ENCODE data around the gene DNAJC19.
"Not testable (repeated sequence)": the region's sequence is repeated elsewhere in the genome, so short reads cannot be mapped to it uniquely, and the experiment has no call there.

DNAJC19 gene

GRCh38 chr3:180989291-180990163 is at the start of gene DNAJC19:
Gene DNAJC19 (minus strand): TSS chr3:180989736. CDS start chr3:180989602, 134 bp downstream.
- DNase-seq = peak; percentile 95

- DNase-seq = no peak
These were observed 41.4 kb upstream of the DNAJC19 start for GRCh38 chr3:181030948-181031347.

GRCh38 chr3:181025204-181025603 is 35.7 kb upstream of the DNAJC19 start:
- DNase-seq = no peak

GRCh38 chr3:181017690-181018089 is 28.2 kb upstream of the DNAJC19 start:
- DNase-seq = no peak

- no peak for DNase-seq
These were observed 19.7 kb upstream of the DNAJC19 start for GRCh38 chr3:181009225-181009624.

- DNase-seq = no peak
These were observed 19.3 kb upstream of the DNAJC19 start for GRCh38 chr3:181008796-181009195.

- DNase-seq = no peak
These were observed 17.7 kb upstream of the DNAJC19 start for GRCh38 chr3:181007262-181007661.

GRCh38 chr3:181006541-181006940 is 17.0 kb upstream of the DNAJC19 start:
- no peak for DNase-seq

GRCh38 chr3:181003469-181003868 is 13.9 kb upstream of the DNAJC19 start:
- not testable (repeated sequence) for DNase-seq

GRCh38 chr3:181002331-181002730 is 12.8 kb upstream of the DNAJC19 start:
- not testable (repeated sequence) for DNase-seq

GRCh38 chr3:180996415-180996932 is 6.9 kb upstream of the DNAJC19 start:
- no peak for DNase-seq

GRCh38 chr3:180990505-180990904 is 969 bp upstream of the DNAJC19 start:
- DNase-seq = no peak

- no peak for DNase-seq
These were observed 2.2 kb downstream of the DNAJC19 start for GRCh38 chr3:180987344-180987743.

- DNase-seq = not testable (repeated sequence)
These were observed 3.2 kb downstream of the DNAJC19 start for GRCh38 chr3:180986366-180986765.

GRCh38 chr3:180983136-180983535 is 6.4 kb downstream of the DNAJC19 start:
- DNase-seq = no peak

- DNase-seq = no peak
These were observed 7.6 kb downstream of the DNAJC19 start for GRCh38 chr3:180981912-180982311.

GRCh38 chr3:180980611-180981010 is 8.9 kb downstream of the DNAJC19 start:
- DNase-seq = no peak

- no peak for DNase-seq
These were observed 9.6 kb downstream of the DNAJC19 start for GRCh38 chr3:180979961-180980360.

GRCh38 chr3:180977498-180977897 is 12.0 kb downstream of the DNAJC19 start:
- DNase-seq = no peak

GRCh38 chr3:180974286-180974685 is 15.2 kb downstream of the DNAJC19 start:
- DNase-seq = no peak

- DNase-seq = no peak
These were observed 16.0 kb downstream of the DNAJC19 start for GRCh38 chr3:180973543-180973942.

GRCh38 chr3:180970931-180971330 is 18.6 kb downstream of the DNAJC19 start:
- DNase-seq = no peak

- no peak for DNase-seq
These were observed 27.0 kb downstream of the DNAJC19 start for GRCh38 chr3:180962530-180962929.

- DNase-seq = no peak
These were observed 28.0 kb downstream of the DNAJC19 start for GRCh38 chr3:180961552-180961951.

- DNase-seq = no peak
These were observed 28.4 kb downstream of the DNAJC19 start for GRCh38 chr3:180961087-180961486.
